HEK293T (cell line): ENCODE results near the gene TSN.

ENCODE experiments used
- BHLHE40 ChIP-seq: fragments of 450-650 bp; IDR thresholded peaks from 2 replicates; pipeline ENCODE4 v1.6.1; 2016; ENCODE audit warnings: mild to moderate bottlenecking, moderate library complexity, borderline replicate concordance
- CTBP1 ChIP-seq: fragments of 450-650 bp; IDR thresholded peaks from 2 replicates; pipeline ENCODE4 v1.6.1; 2016; ENCODE audit warnings: borderline replicate concordance
- ELF4 ChIP-seq: fragments of 450-650 bp; IDR thresholded peaks from 2 replicates; pipeline ENCODE4 v1.6.1; 2017; ENCODE audit warnings: antibody characterized with exemption
- FOXA1 ChIP-seq: fragments of 450-650 bp; IDR thresholded peaks from 2 replicates; pipeline ENCODE4 v1.6.1; 2016; ENCODE audit warnings: mild to moderate bottlenecking
- FOXK2 ChIP-seq: fragments of 450-650 bp; IDR thresholded peaks from 2 replicates; pipeline ENCODE4 v1.6.1; 2016; ENCODE audit warnings: mild to moderate bottlenecking
- FOXM1 ChIP-seq: fragments of 450-650 bp; IDR thresholded peaks from 2 replicates; pipeline ENCODE4 v1.6.1; 2017; ENCODE audit warnings: mild to moderate bottlenecking, borderline replicate concordance
- HDGF ChIP-seq: fragments of 450-650 bp; IDR thresholded peaks from 2 replicates; pipeline ENCODE4 v1.6.1; 2017; ENCODE audit warnings: antibody characterized with exemption, borderline replicate concordance
- NFRKB ChIP-seq: fragments of 450-650 bp; IDR thresholded peaks from 2 replicates; pipeline ENCODE4 v1.6.1; 2016; ENCODE audit warnings: mild to moderate bottlenecking, moderate library complexity
- SP1 ChIP-seq: fragments of 450-650 bp; IDR thresholded peaks from 2 replicates; pipeline ENCODE4 v1.6.1; 2017
- TARDBP ChIP-seq: fragments of 450-650 bp; IDR thresholded peaks from 2 replicates; pipeline ENCODE4 v1.6.1; 2016
- ZNF384 ChIP-seq: fragments of 450-650 bp; IDR thresholded peaks from 2 replicates; pipeline ENCODE4 v1.6.1; 2016

GRCh38 chr2:121815216-121815615 lies 59.8 kb downstream of the TSN start:
- no peak for TF ChIP-seq FOXM1
- no peak for TF ChIP-seq FOXK2
- no peak for TF ChIP-seq ELF4
- no peak for TF ChIP-seq NFRKB
- TF ChIP-seq SP1, result no peak
- TF ChIP-seq FOXA1, result no peak
- no peak for TF ChIP-seq BHLHE40
- no peak for TF ChIP-seq CTBP1
- TF ChIP-seq HDGF, result no peak
- TF ChIP-seq ZNF384, result no peak
- no peak for TF ChIP-seq TARDBP
